GM12878 (cell line): ENCODE measurements around the gene UNCX. TPM values are rescaled to one million over a fixed set of nuclear protein-coding genes. Genes with fewer than 3 reads are reported as not detected.

Experiments
- ATAC-seq: fragments of 200-7000 bp; cut with Tn5 transposase; 3 replicates; pipeline ENCODE4 v1.9.1; 2020; ENCODE audit warnings: mild to moderate bottlenecking, moderate library complexity
- BruUV-seq: library from RNA; stranded (reverse); fragments of 400-500 nt; replicated peaks from 2 replicates; lab custom pipeline; 2021; lab: Mats Ljungman, UMichigan
- CTCF ChIA-PET: fragments of 300-600 bp; sonication (Branson Sonifier 250); formaldehyde crosslinking; extraction: SDS; loops from one replicate; lab custom pipeline; 2021; ENCODE audit warnings: inconsistent platforms; lab: Yijun Ruan, JAX
- POLR2A ChIA-PET: fragments of 350-600 bp; formaldehyde crosslinking; extraction: SDS; loops from one replicate; lab custom pipeline; 2021; ENCODE audit warnings: inconsistent platforms; lab: Charles Lee
- RAD21 ChIA-PET: fragments of 300-600 bp; sonication (Branson Sonifier 250); formaldehyde crosslinking; loops from one replicate; lab custom pipeline; 2023; ENCODE audit warnings: antibody characterized with exemption; ENCODE audit not compliant: unreplicated experiment; lab: Charles Lee
- SMC1A ChIA-PET: fragments of 300-600 bp; sonication (Branson Sonifier 250); formaldehyde crosslinking; loops from one replicate; lab custom pipeline; 2023; ENCODE audit not compliant: unreplicated experiment, uncharacterized antibody; lab: Charles Lee
- DNase-seq: peaks from one replicate; pipeline ENCODE4 v3.0.0-alpha.2; 2011; ENCODE audit warnings: low read depth, low spot score
- FAIRE-seq: peaks from 3 replicates; lab custom pipeline; 2011; peaks lifted over from hg19 to GRCh38; lab: Jason Lieb, UNC
- H2AFZ ChIP-seq: 2 replicates; pipeline ENCODE4 v1.6.0; 2011; ENCODE audit warnings: low read depth, low read length, control low read depth; ENCODE audit not compliant: control insufficient read depth
- H3K27ac ChIP-seq: 2 replicates; pipeline ENCODE4 v1.5.1; 2011; ENCODE audit warnings: control low read depth; ENCODE audit not compliant: control insufficient read depth, insufficient read depth
- H3K27me3 ChIP-seq, 2 experiments: replicated peaks in 1 of 2; 2 replicates each; pipeline versions ENCODE4 v1.6.0 to v1.6.1; 2011; ENCODE audit warnings: low read length in 1 of 2; ENCODE audit not compliant: control insufficient read depth in 2 of 2, insufficient read depth in 2 of 2
- H3K36me3 ChIP-seq, 2 experiments: 2 replicates each; pipeline ENCODE4 v1.5.1; 2011; ENCODE audit warnings: low read length in 1 of 2; ENCODE audit not compliant: control insufficient read depth in 2 of 2, insufficient read depth in 2 of 2
- H3K4me1 ChIP-seq: 2 replicates; pipeline ENCODE4 v1.6.1; 2011; ENCODE audit warnings: mild to moderate bottlenecking, low read length, moderate library complexity, mixed read lengths; ENCODE audit not compliant: control insufficient read depth, insufficient read depth
- H3K4me2 ChIP-seq: 2 replicates; pipeline ENCODE4 v1.6.0; 2011; ENCODE audit warnings: control low read depth; ENCODE audit not compliant: control insufficient read depth, insufficient read depth
- H3K4me3 ChIP-seq: fragments of 200-600 bp; sonication (generic); 2 replicates; pipeline ENCODE4 v1.5.1; 2016
- H3K79me2 ChIP-seq: 2 replicates; pipeline ENCODE4 v1.6.0; 2011; ENCODE audit warnings: low read length; ENCODE audit not compliant: control insufficient read depth, insufficient read depth
- H3K9ac ChIP-seq: 2 replicates; pipeline ENCODE4 v1.8.0; 2011; ENCODE audit warnings: low read length, control low read depth, mixed read lengths; ENCODE audit not compliant: control insufficient read depth, insufficient read depth
- H3K9me3 ChIP-seq: replicated peaks from 3 replicates; pipeline ENCODE4 v1.5.1; 2011; ENCODE audit warnings: mild to moderate bottlenecking, low read length; ENCODE audit not compliant: control insufficient read depth, insufficient read depth
- H4K20me1 ChIP-seq: 2 replicates; pipeline ENCODE4 v1.6.0; 2011; ENCODE audit not compliant: control insufficient read depth, insufficient read depth
- CREB1 ChIP-seq: IDR thresholded peaks from 2 replicates; pipeline ENCODE4 v1.6.1; 2012; ENCODE audit warnings: low read depth, mild to moderate bottlenecking, inconsistent platforms
- IRF5 ChIP-seq: fragments of 450-650 bp; IDR thresholded peaks from 2 replicates; pipeline ENCODE4 v1.6.1; 2017; ENCODE audit warnings: borderline replicate concordance
- LARP7 ChIP-seq: fragments of 450-650 bp; IDR thresholded peaks from 2 replicates; pipeline ENCODE4 v1.6.1; 2017; ENCODE audit warnings: mild to moderate bottlenecking
- STAT3 ChIP-seq: IDR thresholded peaks from 2 replicates; pipeline ENCODE4 v1.6.1; 2011; ENCODE audit warnings: low read depth, low read length, improper control_type of control experiment
- SUZ12 ChIP-seq: fragments of 200-600 bp; sonication (generic); IDR thresholded peaks from one replicate; pipeline ENCODE4 v1.6.1; 2018; ENCODE audit warnings: antibody characterized with exemption, mild to moderate bottlenecking; ENCODE audit not compliant: unreplicated experiment
- TCF12 ChIP-seq: IDR thresholded peaks from 2 replicates; pipeline ENCODE4 v1.6.1; 2011; ENCODE audit warnings: low read depth, mild to moderate bottlenecking, low read length
- WGBS: methylation state at CpG from one replicate; pipeline ENCODE4 v1.1.6; 2016; ENCODE audit warnings: low lambda C conversion rate; ENCODE audit not compliant: insufficient replicate concordance, insufficient coverage; ENCODE audit errors: missing lambda C conversion rate; 5-methylcytosine and 5-hydroxymethylcytosine counted together
- in situ Hi-C: fragments of 300-500 bp; cut with MboI; formaldehyde crosslinking; loops from 9 replicates; pipeline ENCODE4 v1.14.3; 2018; ENCODE audit warnings: mixed read lengths
- intact Hi-C: fragments of 100-400 bp; cut with micrococcal nuclease; formaldehyde crosslinking; loops from one replicate; pipeline ENCODE4 v1.14.2; 2022; ENCODE audit not compliant: unreplicated experiment
- polyA plus RNA-seq, 11 experiments: library from polyadenylated mRNA; depleted of rRNA in 4 of 11; unstranded in 6 of 11; stranded (reverse) in 5 of 11; fragments of >200 nt; fragmentation: Nextera tagmentation in 4 of 11; fragmentation: Illumina TruSeq in 1 of 11; extraction: Ambion mirVana in 4 of 11; extraction: Trizol in 1 of 11; gene quantifications; 1 replicate in 1 of 11; 2 replicates in 10 of 11; pipeline versions ENCODE4 v1.2.1 to v1.2.3, GENCODE V29; 2011 to 2016; ENCODE audit warnings: inconsistent platforms in 2 of 11, missing spikeins in 2 of 11, low read depth in 1 of 11
- total RNA-seq, 4 experiments: library from RNA; depleted of rRNA in 3 of 4; stranded (reverse); fragments of >200 nt in 3 of 4; fragmentation: Illumina TruSeq in 1 of 4; extraction: Trizol in 1 of 4; gene quantifications; 2 replicates each; pipeline versions ENCODE4 v1.2.1 to v1.2.3, GENCODE V29; 2013 to 2021
- TF ChIP-seq, protein P1 (sequence below): fragments of 450-650 bp; conservative IDR thresholded peaks from 2 replicates; pipeline ENCODE4 v1.6.1; 2017; ENCODE audit warnings: mild to moderate bottlenecking, moderate library complexity

Gene UNCX
- total and polyA plus RNA-seq, 10 of the 15 experiments (the other 5 are each of a cell fraction or from before 2014, with no cell fraction given) = not detected

DNA sequence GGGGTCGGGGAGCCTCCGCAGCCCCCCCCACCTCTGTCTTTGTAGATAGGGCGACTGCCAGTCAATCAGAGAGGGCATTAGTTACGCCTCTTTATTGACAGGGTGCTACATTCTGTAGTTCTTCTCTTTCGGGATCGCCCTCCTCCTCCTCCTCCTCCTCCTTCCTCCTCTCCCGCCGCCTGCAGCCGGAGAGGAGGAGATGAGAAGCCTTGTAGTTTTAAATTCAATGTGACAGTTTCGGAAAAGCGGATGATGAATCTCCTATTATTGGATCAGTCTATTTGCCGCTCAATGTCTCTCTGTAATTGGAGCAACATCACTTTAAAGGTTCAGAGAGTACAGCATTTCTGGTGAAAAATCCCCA is 587 bp upstream of the UNCX start (continued):
- TF ChIP-seq IRF5 = no peak
- TF ChIP-seq TCF12 = no peak
- TF ChIP-seq CREB1 = no peak
- TF ChIP-seq LARP7 = no peak
- no peak for TF ChIP-seq STAT3
- TF ChIP-seq, all 136 proteins: peak for 0

GRCh38 chr7:1233333-1234048 is 819 bp downstream of the UNCX start:
- POLR2A ChIA-PET = no interaction called here
- no peak for ATAC-seq

More at GRCh38 chr7:1233333-1234048, 819 bp downstream of the UNCX start:
- H3K4me3 ChIP-seq = no peak overlapping the region
- H3K27me3 ChIP-seq = peaks cover 0 to 13% of the 10 kb centered on the region in 2 experiments; a peak in 2 of 4 replicates
- H3K4me1 ChIP-seq = no peaks in the 10 kb centered on the region
- DNase-seq = no peak
- H3K9me3 ChIP-seq = no peaks in the 10 kb centered on the region
- peak; percentile 27 for TF ChIP-seq SUZ12
- TF ChIP-seq, protein P1, sequence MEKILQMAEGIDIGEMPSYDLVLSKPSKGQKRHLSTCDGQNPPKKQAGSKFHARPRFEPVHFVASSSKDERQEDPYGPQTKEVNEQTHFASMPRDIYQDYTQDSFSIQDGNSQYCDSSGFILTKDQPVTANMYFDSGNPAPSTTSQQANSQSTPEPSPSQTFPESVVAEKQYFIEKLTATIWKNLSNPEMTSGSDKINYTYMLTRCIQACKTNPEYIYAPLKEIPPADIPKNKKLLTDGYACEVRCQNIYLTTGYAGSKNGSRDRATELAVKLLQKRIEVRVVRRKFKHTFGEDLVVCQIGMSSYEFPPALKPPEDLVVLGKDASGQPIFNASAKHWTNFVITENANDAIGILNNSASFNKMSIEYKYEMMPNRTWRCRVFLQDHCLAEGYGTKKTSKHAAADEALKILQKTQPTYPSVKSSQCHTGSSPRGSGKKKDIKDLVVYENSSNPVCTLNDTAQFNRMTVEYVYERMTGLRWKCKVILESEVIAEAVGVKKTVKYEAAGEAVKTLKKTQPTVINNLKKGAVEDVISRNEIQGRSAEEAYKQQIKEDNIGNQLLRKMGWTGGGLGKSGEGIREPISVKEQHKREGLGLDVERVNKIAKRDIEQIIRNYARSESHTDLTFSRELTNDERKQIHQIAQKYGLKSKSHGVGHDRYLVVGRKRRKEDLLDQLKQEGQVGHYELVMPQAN = no peak
- TF ChIP-seq, all 136 proteins: peak for 1
- FAIRE-seq = no peak
- intact Hi-C loops = no loop called here
- in situ Hi-C loops = no loop called here
- ChIA-PET SMC1A (no interaction called here), RAD21 (no interaction called here), CTCF (no interaction called here)
- Histone ChIP-seq H3K79me2 (no peaks in the 10 kb centered on the region), H3K4me2 (no peak overlapping the region), H3K36me3 (no peaks in the 10 kb centered on the region), H3K9ac (no peak overlapping the region), H2AFZ (no peak overlapping the region), H3K27ac (no peak overlapping the region), H4K20me1 (no peaks in the 10 kb centered on the region)
- WGBS = 54% methylated on average over 46 of the region's 73 CpGs
- BruUV-seq = no TSS peak
